Measurements from ENCODE around the gene UBE2J1.

UBE2J1 gene

GRCh38 chr6:89323511-89323971, 29.0 kb downstream of the UBE2J1 start:
- H3K9me2 ChIP-seq (replicated peaks; ENCODE audit: insufficient read depth, low read length) = no peaks in the 10 kb centered on the region
- no peak overlapping the region for H2AFZ ChIP-seq (ENCODE audit: low read depth, low read length, severe bottlenecking)
- no peak overlapping the region for H3K4me3 ChIP-seq (ENCODE audit: insufficient read depth, low read length, poor library complexity, severe bottlenecking)
- H3F3A ChIP-seq (ENCODE audit: insufficient read depth) = peaks cover 74% of the 10 kb centered on the region
- H4K20me1 ChIP-seq (ENCODE audit: low read depth, low read length) = 0 out of 2 replicates have a peak, but pooled peaks cover 7% of the 10 kb centered on the region
- peaks cover 4% of the 10 kb centered on the region; the same call in 1 of the 2 replicates for H3K79me2 ChIP-seq (ENCODE audit: insufficient read depth, low read length)
- H3K9ac ChIP-seq (ENCODE audit: low read length) = no peak overlapping the region
- TF ChIP-seq EZH2phosphoT487 (conservative IDR thresholded peaks at IDR 0.05; ENCODE audit: low read length) = no peak
- no peaks in the 10 kb centered on the region for H3K9me3 ChIP-seq (ENCODE audit: insufficient read depth, low read length)
- peak overlapping the region; percentile 2; the same call in 1 of the 2 replicates for H3K27ac ChIP-seq (ENCODE audit: low read depth, low read length)
- peaks cover 31% of the 10 kb centered on the region for H3K36me3 ChIP-seq (ENCODE audit: low read length)
- no peaks in the 10 kb centered on the region for H3K27me3 ChIP-seq (ENCODE audit: low read length)
- H3K4me2 ChIP-seq (ENCODE audit: low read depth, low read length, poor library complexity, severe bottlenecking) = no peak overlapping the region

- H3K9ac ChIP-seq (ENCODE audit: low read length) = no peak overlapping the region
- peaks cover 52% of the 10 kb centered on the region for H3F3A ChIP-seq (ENCODE audit: insufficient read depth)
- H4K20me1 ChIP-seq (ENCODE audit: low read depth, low read length) = 0 out of 2 replicates have a peak, but pooled peaks cover under 1% of the 10 kb centered on the region
- peaks cover 4% of the 10 kb centered on the region; the same call in 1 of the 2 replicates for H3K79me2 ChIP-seq (ENCODE audit: insufficient read depth, low read length)
- H3K27me3 ChIP-seq (ENCODE audit: low read length) = no peaks in the 10 kb centered on the region
- no peaks in the 10 kb centered on the region for H3K9me3 ChIP-seq (ENCODE audit: insufficient read depth, low read length)
- peaks cover 9% of the 10 kb centered on the region for H3K36me3 ChIP-seq (ENCODE audit: low read length)
- no peak overlapping the region for H3K4me2 ChIP-seq (ENCODE audit: low read depth, low read length, poor library complexity, severe bottlenecking)
- no peak for TF ChIP-seq EZH2phosphoT487 (conservative IDR thresholded peaks at IDR 0.05; ENCODE audit: low read length)
- TF ChIP-seq, protein P1, sequence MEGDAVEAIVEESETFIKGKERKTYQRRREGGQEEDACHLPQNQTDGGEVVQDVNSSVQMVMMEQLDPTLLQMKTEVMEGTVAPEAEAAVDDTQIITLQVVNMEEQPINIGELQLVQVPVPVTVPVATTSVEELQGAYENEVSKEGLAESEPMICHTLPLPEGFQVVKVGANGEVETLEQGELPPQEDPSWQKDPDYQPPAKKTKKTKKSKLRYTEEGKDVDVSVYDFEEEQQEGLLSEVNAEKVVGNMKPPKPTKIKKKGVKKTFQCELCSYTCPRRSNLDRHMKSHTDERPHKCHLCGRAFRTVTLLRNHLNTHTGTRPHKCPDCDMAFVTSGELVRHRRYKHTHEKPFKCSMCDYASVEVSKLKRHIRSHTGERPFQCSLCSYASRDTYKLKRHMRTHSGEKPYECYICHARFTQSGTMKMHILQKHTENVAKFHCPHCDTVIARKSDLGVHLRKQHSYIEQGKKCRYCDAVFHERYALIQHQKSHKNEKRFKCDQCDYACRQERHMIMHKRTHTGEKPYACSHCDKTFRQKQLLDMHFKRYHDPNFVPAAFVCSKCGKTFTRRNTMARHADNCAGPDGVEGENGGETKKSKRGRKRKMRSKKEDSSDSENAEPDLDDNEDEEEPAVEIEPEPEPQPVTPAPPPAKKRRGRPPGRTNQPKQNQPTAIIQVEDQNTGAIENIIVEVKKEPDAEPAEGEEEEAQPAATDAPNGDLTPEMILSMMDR (IDR thresholded peaks at IDR 0.05; ENCODE audit: insufficient read depth, low read length, poor library complexity, severe bottlenecking) = no peak
- H3K27ac ChIP-seq (ENCODE audit: low read depth, low read length) = no peak overlapping the region
- H3K4me3 ChIP-seq (ENCODE audit: insufficient read depth, low read length, poor library complexity, severe bottlenecking) = no peak overlapping the region
- no peak overlapping the region for H2AFZ ChIP-seq (ENCODE audit: low read depth, low read length, severe bottlenecking)
- H3K9me2 ChIP-seq (replicated peaks; ENCODE audit: insufficient read depth, low read length) = no peaks in the 10 kb centered on the region
Observed at GRCh38 chr6:89321131-89321970, 31.2 kb downstream of the UBE2J1 start.

GRCh38 chr6:89320012-89320559, 32.4 kb downstream of the UBE2J1 start:
- Histone ChIP-seq H3K9me3 (ENCODE audit: insufficient read depth, low read length) (no peaks in the 10 kb centered on the region), H3K79me2 (ENCODE audit: insufficient read depth, low read length) (peaks cover 4% of the 10 kb centered on the region; the same call in 1 of the 2 replicates), H4K20me1 (ENCODE audit: low read depth, low read length) (no peaks in the 10 kb centered on the region), H3K27me3 (ENCODE audit: low read length) (no peaks in the 10 kb centered on the region), H3F3A (ENCODE audit: insufficient read depth) (peaks cover 39% of the 10 kb centered on the region), H3K4me3 (ENCODE audit: insufficient read depth, low read length, poor library complexity, severe bottlenecking) (no peak overlapping the region), H3K36me3 (ENCODE audit: low read length) (peaks cover 13% of the 10 kb centered on the region), H3K4me2 (ENCODE audit: low read depth, low read length, poor library complexity, severe bottlenecking) (peak overlapping the region; percentile 30), H3K9me2 (replicated peaks; ENCODE audit: insufficient read depth, low read length) (no peaks in the 10 kb centered on the region), H3K9ac (ENCODE audit: low read length) (no peak overlapping the region), H3K27ac (ENCODE audit: low read depth, low read length) (peak overlapping the region; percentile 41), H2AFZ (ENCODE audit: low read depth, low read length, severe bottlenecking) (no peak overlapping the region)
- no peak for TF ChIP-seq EZH2phosphoT487 (conservative IDR thresholded peaks at IDR 0.05; ENCODE audit: low read length)
- TF ChIP-seq, protein P1 (IDR thresholded peaks at IDR 0.05; ENCODE audit: insufficient read depth, low read length, poor library complexity, severe bottlenecking) = no peak

Measured in SU-DHL-6 (cell line).